ENCODE data around the gene IGF1. TPM values are rescaled to one million over a fixed set of nuclear protein-coding genes. Genes with fewer than 3 reads are reported as not detected.
"Not testable (repeated sequence)": the region's sequence is repeated elsewhere in the genome, so short reads cannot be mapped to it uniquely, and the experiment has no call there.

Gene IGF1
- total RNA-seq, 1 experiment from 2014 or later: not detected

DNA sequence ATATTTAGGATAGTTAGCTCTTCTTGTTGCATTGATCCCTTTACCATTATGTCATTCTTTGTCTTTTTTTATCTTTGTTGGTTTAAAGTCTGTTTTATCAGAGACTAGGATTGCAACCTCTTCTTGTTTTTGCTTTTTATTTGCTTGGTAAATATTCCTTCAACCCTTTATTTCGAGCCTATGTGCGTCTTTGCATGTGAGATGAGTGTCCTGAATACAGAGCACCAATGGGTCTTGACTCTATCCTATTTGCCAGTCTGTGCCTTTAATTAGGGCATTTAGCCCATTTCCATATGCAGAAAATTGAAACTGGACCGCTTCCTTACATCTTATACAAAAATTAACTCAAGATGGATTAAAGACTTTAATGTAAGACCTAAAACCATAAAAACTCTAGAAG is 32.9 kb downstream of the IGF1 start:
- not testable (repeated sequence) for DNase-seq; H2AFZ ChIP-seq (ENCODE audit: low read length); H3K27me3 ChIP-seq (ENCODE audit: low read length); H3K4me1 ChIP-seq (ENCODE audit: low read length); H3K79me2 ChIP-seq (ENCODE audit: low read length); H3K9me3 ChIP-seq (ENCODE audit: low read length); H3K9ac ChIP-seq (ENCODE audit: low read length); H3K9me2 ChIP-seq (replicated peaks; ENCODE audit: insufficient read depth, low read length); H4K20me1 ChIP-seq (ENCODE audit: insufficient read depth, low read depth, low read length); H3K36me3 ChIP-seq (ENCODE audit: insufficient read depth, low read length); H3K4me2 ChIP-seq (ENCODE audit: low read depth, low read length, poor library complexity, severe bottlenecking); H3K27ac ChIP-seq (ENCODE audit: low read length); H3K4me3 ChIP-seq (ENCODE audit: low read length)

- no peaks in the 10 kb centered on the region for H4K20me1 ChIP-seq (ENCODE audit: insufficient read depth, low read depth, low read length)
- H3K4me3 ChIP-seq (ENCODE audit: low read length): no peak overlapping the region
- no peaks in the 10 kb centered on the region for H3K36me3 ChIP-seq (ENCODE audit: insufficient read depth, low read length)
- H3K9me3 ChIP-seq (ENCODE audit: low read length): no peaks in the 10 kb centered on the region
- H3K27me3 ChIP-seq (ENCODE audit: low read length): no peaks in the 10 kb centered on the region
- H3K79me2 ChIP-seq (ENCODE audit: low read length): no peaks in the 10 kb centered on the region
- no peaks in the 10 kb centered on the region for H3K4me1 ChIP-seq (ENCODE audit: low read length)
- DNase-seq: no peak
- no peak overlapping the region for H3K4me2 ChIP-seq (ENCODE audit: low read depth, low read length, poor library complexity, severe bottlenecking)
- no peak overlapping the region for H2AFZ ChIP-seq (ENCODE audit: low read length)
- no peak overlapping the region for H3K9ac ChIP-seq (ENCODE audit: low read length)
- H3K27ac ChIP-seq (ENCODE audit: low read length): no peak overlapping the region
- H3K9me2 ChIP-seq (replicated peaks; ENCODE audit: insufficient read depth, low read length): no peaks in the 10 kb centered on the region
These were observed 35.7 kb downstream of the IGF1 start for GRCh38 chr12:102444707-102445106.

DNA sequence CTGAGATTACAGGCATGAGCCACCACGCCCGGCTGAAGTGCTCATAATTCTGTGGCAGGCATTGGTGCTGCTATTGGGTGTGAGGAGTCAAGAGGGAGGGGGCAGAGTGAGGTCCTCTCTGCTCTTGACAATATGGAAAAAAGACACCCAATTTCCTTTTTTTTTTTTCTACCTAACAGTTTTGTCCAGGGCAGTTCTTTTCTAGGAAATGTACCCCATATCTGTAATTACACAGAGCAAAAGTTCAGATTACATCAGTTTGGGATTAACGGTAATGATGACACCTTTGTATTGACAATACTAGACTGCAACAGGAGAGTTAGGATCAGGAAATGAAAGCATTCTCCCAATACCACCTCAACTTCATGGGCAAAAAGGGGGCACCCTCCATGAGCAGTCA is 36.3 kb downstream of the IGF1 start:
- H3K36me3 ChIP-seq (ENCODE audit: insufficient read depth, low read length): no peaks in the 10 kb centered on the region
- H3K9me3 ChIP-seq (ENCODE audit: low read length): no peaks in the 10 kb centered on the region
- no peaks in the 10 kb centered on the region for H3K4me1 ChIP-seq (ENCODE audit: low read length)
- no peaks in the 10 kb centered on the region for H3K27me3 ChIP-seq (ENCODE audit: low read length)
- no peak overlapping the region for H3K4me3 ChIP-seq (ENCODE audit: low read length)
- H4K20me1 ChIP-seq (ENCODE audit: insufficient read depth, low read depth, low read length): no peaks in the 10 kb centered on the region
- no peak overlapping the region for H2AFZ ChIP-seq (ENCODE audit: low read length)
- H3K9ac ChIP-seq (ENCODE audit: low read length): no peak overlapping the region
- no peaks in the 10 kb centered on the region for H3K79me2 ChIP-seq (ENCODE audit: low read length)
- H3K4me2 ChIP-seq (ENCODE audit: low read depth, low read length, poor library complexity, severe bottlenecking): no peak overlapping the region
- no peak for DNase-seq
- no peaks in the 10 kb centered on the region for H3K9me2 ChIP-seq (replicated peaks; ENCODE audit: insufficient read depth, low read length)
- no peak overlapping the region for H3K27ac ChIP-seq (ENCODE audit: low read length)

DNA sequence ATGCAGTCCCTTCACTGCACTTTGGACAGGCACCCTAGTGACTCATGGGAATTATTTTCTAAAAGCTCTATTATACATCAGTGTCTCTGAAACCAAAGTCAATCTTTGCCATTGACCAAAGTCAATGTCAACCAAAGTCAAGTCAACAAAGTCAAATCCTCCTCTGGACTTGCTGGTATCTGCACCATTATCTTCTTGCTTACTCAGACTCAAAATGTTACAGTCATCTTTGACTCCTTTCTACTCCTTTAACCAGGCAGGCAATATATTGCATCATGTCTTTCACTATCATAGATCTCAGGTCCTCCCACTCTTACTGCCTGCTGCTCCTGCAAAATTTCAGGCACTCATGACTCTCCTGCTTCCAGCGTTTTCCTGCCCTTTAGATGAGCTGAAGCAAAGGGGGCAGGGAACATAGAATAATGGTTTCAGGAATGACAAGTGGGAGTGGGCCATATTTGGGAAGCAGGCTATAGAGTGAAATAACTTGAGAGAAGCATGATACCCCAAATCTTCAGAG is 39.2 kb downstream of the IGF1 start:
- Histone ChIP-seq H3K4me2 (ENCODE audit: low read depth, low read length, poor library complexity, severe bottlenecking) (no peak overlapping the region), H3K27ac (ENCODE audit: low read length) (no peak overlapping the region)

DNA sequence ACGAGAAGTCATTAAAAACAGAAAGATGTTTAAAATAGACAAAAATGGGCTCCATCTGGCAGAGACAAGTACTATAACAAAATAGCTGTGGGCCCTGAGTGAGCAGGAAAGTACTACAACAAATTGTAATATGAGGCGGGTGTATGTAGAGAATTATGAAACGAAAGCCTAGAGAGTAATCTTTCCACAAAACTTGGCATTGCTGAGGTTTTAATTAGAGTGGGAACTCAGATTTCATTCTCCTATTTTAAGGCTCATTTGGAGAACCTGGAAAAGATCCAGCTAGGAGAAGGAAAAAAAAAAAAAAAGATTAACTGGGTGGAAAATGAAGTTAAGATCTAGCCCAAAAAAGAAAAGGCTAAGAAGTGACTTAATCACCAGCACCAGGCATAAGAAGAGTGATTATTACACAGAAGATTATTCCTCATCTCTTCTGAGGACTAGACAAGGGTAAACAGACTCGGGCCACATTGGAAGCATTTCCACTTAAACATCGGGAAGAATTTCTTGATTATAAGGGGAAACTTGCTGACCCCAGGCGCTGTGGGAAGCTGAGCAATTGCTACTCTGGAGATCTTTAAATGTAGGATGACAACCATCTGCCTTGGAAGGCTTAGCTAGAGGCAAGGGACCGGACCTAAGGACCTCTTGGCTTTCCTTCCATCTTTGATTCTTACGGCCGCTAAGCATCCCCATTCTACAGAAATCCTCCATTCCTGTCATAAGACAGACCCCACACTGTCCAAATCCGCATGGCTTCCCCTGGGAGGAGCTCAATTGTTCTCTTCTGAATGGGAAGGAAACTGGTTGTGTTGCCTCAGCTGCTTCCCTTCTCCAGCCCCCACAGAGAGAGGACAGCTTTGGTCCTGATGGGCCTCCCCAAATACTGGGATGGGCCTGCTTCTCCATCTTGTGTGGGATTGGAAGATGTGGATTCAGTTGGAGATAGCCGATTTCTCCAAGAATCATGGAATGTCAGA is 40.6 kb downstream of the IGF1 start:
- Histone ChIP-seq H3K9me3 (ENCODE audit: low read length) (no peaks in the 10 kb centered on the region), H3K4me2 (ENCODE audit: low read depth, low read length, poor library complexity, severe bottlenecking) (no peak overlapping the region), H3K27ac (ENCODE audit: low read length) (no peak overlapping the region), H4K20me1 (ENCODE audit: insufficient read depth, low read depth, low read length) (no peaks in the 10 kb centered on the region), H3K4me3 (ENCODE audit: low read length) (no peak overlapping the region), H3K9ac (ENCODE audit: low read length) (no peak overlapping the region), H3K9me2 (replicated peaks; ENCODE audit: insufficient read depth, low read length) (no peaks in the 10 kb centered on the region), H3K36me3 (ENCODE audit: insufficient read depth, low read length) (no peaks in the 10 kb centered on the region), H3K79me2 (ENCODE audit: low read length) (no peaks in the 10 kb centered on the region), H2AFZ (ENCODE audit: low read length) (no peak overlapping the region), H3K4me1 (ENCODE audit: low read length) (no peaks in the 10 kb centered on the region), H3K27me3 (ENCODE audit: low read length) (no peaks in the 10 kb centered on the region)
- no peak for DNase-seq

More for the DNA sequence above, 39.2 kb downstream of the IGF1 start:
- no peak overlapping the region for H2AFZ ChIP-seq (ENCODE audit: low read length)
- DNase-seq: no peak
- H3K9me3 ChIP-seq (ENCODE audit: low read length): no peaks in the 10 kb centered on the region
- H4K20me1 ChIP-seq (ENCODE audit: insufficient read depth, low read depth, low read length): no peaks in the 10 kb centered on the region
- no peak overlapping the region for H3K9ac ChIP-seq (ENCODE audit: low read length)
- no peaks in the 10 kb centered on the region for H3K79me2 ChIP-seq (ENCODE audit: low read length)
- no peaks in the 10 kb centered on the region for H3K27me3 ChIP-seq (ENCODE audit: low read length)
- H3K4me1 ChIP-seq (ENCODE audit: low read length): no peaks in the 10 kb centered on the region
- no peaks in the 10 kb centered on the region for H3K36me3 ChIP-seq (ENCODE audit: insufficient read depth, low read length)
- H3K9me2 ChIP-seq (replicated peaks; ENCODE audit: insufficient read depth, low read length): no peaks in the 10 kb centered on the region
- H3K4me3 ChIP-seq (ENCODE audit: low read length): no peak overlapping the region

DNA sequence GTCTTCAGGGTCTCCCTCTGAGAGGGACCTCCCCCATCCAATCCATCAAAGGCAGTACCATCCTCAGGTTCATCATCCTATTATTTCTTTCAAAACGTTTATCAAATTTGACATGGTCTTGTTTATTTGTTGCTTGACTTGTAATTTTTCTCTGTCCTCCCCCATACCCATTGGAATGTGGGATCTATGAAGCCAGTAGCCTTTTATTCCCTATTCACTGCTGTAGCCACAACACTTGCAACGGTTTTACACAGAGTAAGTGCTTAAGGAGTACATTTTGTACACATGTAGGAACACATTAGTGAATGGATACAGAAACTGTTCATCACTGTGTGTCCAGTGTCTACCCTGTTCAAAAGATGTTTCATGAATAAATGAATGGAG is 41.5 kb downstream of the IGF1 start:
- Histone ChIP-seq H3K4me1 (ENCODE audit: low read length) (no peaks in the 10 kb centered on the region), H3K9ac (ENCODE audit: low read length) (no peak overlapping the region), H3K27me3 (ENCODE audit: low read length) (no peaks in the 10 kb centered on the region), H3K4me3 (ENCODE audit: low read length) (no peak overlapping the region), H3K79me2 (ENCODE audit: low read length) (no peaks in the 10 kb centered on the region), H2AFZ (ENCODE audit: low read length) (no peak overlapping the region), H3K9me2 (replicated peaks; ENCODE audit: insufficient read depth, low read length) (no peaks in the 10 kb centered on the region), H3K36me3 (ENCODE audit: insufficient read depth, low read length) (no peaks in the 10 kb centered on the region), H3K4me2 (ENCODE audit: low read depth, low read length, poor library complexity, severe bottlenecking) (no peak overlapping the region), H3K9me3 (ENCODE audit: low read length) (no peaks in the 10 kb centered on the region), H3K27ac (ENCODE audit: low read length) (no peak overlapping the region), H4K20me1 (ENCODE audit: insufficient read depth, low read depth, low read length) (no peaks in the 10 kb centered on the region)
- DNase-seq: no peak

DNA sequence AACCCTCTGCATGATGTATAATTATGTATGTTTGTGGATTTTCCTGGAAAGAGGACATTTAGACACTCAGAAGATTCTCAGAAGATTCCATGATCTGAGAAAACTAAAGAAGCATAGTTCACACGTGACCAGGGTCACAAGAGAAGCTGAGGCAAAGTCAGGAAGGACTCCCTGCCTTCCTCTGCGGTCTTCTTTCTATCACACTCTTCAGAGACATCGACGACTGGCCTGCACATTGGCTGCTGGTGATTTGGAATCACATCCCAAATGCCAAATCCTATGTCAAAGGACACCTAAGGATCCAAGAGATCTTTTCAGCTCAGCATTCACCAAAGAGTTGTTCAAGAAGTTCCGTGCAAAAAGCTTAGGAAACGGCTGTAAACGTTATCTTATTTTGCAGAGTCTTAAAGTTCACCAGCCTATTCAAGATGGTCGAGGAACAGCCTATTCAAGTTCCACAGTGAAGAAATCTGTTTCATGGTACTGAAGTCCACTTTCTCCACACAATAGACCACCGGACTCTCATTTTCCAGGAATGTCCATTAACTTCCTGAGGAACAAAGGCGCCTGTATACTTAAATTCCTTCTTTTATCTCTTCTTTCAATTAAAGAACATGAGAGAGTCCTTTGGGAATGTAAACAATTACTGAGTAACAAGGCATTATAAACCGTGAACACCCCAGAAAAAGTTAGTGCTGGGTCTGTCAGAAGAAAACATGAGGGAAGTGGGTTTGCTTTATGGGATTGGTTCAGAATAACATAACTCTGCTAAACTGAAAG is 42.1 kb downstream of the IGF1 start:
- Histone ChIP-seq H4K20me1 (ENCODE audit: insufficient read depth, low read depth, low read length) (no peaks in the 10 kb centered on the region), H3K27ac (ENCODE audit: low read length) (no peak overlapping the region), H2AFZ (ENCODE audit: low read length) (no peak overlapping the region), H3K27me3 (ENCODE audit: low read length) (no peaks in the 10 kb centered on the region), H3K9ac (ENCODE audit: low read length) (no peak overlapping the region), H3K9me3 (ENCODE audit: low read length) (no peaks in the 10 kb centered on the region), H3K4me2 (ENCODE audit: low read depth, low read length, poor library complexity, severe bottlenecking) (no peak overlapping the region), H3K36me3 (ENCODE audit: insufficient read depth, low read length) (no peaks in the 10 kb centered on the region), H3K4me3 (ENCODE audit: low read length) (no peak overlapping the region), H3K4me1 (ENCODE audit: low read length) (no peaks in the 10 kb centered on the region), H3K79me2 (ENCODE audit: low read length) (no peaks in the 10 kb centered on the region), H3K9me2 (replicated peaks; ENCODE audit: insufficient read depth, low read length) (no peaks in the 10 kb centered on the region)
- DNase-seq: no peak

DNA sequence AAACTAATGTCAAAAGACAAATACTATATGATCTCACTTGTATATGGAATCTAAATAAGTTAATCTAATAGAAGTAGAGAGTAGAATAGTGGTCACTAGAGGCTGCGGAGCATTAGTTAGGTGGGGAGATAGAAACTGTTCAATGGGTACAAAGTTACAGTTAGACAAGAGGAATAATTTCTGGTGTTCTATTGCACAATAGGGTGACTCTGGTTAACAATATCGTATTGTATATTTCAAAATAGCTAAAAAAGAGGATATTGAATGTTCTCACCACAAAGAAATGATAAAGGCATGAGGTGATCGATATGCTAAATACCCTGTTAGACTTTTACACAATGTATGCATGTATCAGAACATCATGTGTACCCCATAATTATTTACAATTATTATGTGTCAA is 42.9 kb downstream of the IGF1 start:
- H3K9me3 ChIP-seq (ENCODE audit: low read length): no peaks in the 10 kb centered on the region
- no peaks in the 10 kb centered on the region for H3K4me1 ChIP-seq (ENCODE audit: low read length)
- no peaks in the 10 kb centered on the region for H3K79me2 ChIP-seq (ENCODE audit: low read length)
- no peak overlapping the region for H3K4me2 ChIP-seq (ENCODE audit: low read depth, low read length, poor library complexity, severe bottlenecking)
- DNase-seq: no peak
- H3K27me3 ChIP-seq (ENCODE audit: low read length): no peaks in the 10 kb centered on the region
- no peaks in the 10 kb centered on the region for H3K9me2 ChIP-seq (replicated peaks; ENCODE audit: insufficient read depth, low read length)
- H3K36me3 ChIP-seq (ENCODE audit: insufficient read depth, low read length): no peaks in the 10 kb centered on the region
- H3K4me3 ChIP-seq (ENCODE audit: low read length): no peak overlapping the region
- H3K27ac ChIP-seq (ENCODE audit: low read length): no peak overlapping the region
- H3K9ac ChIP-seq (ENCODE audit: low read length): no peak overlapping the region
- no peaks in the 10 kb centered on the region for H4K20me1 ChIP-seq (ENCODE audit: insufficient read depth, low read depth, low read length)
- H2AFZ ChIP-seq (ENCODE audit: low read length): no peak overlapping the region
